SKM-1 treated with dmso at 0.1 percent for 144 hours (cell line): ENCODE data around the gene ZNF362.

ENCODE experiments used
- DNase-seq: peaks from one replicate; lab custom pipeline; 2025; ENCODE audit not compliant: unreplicated experiment; lab: John Stamatoyannopoulos, UW

Gene ZNF362

GRCh38 chr1:33244143-33244808 lies 12.0 kb upstream of the ZNF362 start:
- DNase-seq: no peak

- DNase-seq: no peak
These were observed 11.5 kb upstream of the ZNF362 start for GRCh38 chr1:33244809-33245186.

- no peak for DNase-seq
These were observed 10.1 kb upstream of the ZNF362 start for GRCh38 chr1:33246171-33246570.

GRCh38 chr1:33247545-33247944 lies 8.7 kb upstream of the ZNF362 start:
- DNase-seq: no peak

GRCh38 chr1:33248244-33248643 lies 8.0 kb upstream of the ZNF362 start:
- DNase-seq: no peak

DNA sequence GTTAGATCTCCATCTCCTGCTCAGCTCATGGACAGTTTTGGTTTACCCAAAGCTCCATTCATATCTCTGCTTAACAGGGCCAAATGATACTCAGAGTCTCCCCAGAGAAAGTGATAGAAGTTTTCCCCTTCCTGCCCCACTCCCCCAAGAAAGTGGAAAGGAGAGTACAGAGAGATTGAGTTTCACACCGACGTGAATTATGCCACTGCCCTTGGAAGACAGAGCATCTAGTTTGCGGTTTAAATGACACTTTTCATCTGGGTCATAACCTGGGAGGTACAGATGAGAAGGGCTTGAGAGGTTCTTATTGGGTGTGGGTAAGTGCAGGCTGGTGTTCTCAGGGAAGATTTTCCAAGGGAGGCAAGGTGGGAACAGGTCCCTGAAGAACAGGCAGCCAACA lies 6.9 kb upstream of the ZNF362 start:
- DNase-seq: no peak

DNA sequence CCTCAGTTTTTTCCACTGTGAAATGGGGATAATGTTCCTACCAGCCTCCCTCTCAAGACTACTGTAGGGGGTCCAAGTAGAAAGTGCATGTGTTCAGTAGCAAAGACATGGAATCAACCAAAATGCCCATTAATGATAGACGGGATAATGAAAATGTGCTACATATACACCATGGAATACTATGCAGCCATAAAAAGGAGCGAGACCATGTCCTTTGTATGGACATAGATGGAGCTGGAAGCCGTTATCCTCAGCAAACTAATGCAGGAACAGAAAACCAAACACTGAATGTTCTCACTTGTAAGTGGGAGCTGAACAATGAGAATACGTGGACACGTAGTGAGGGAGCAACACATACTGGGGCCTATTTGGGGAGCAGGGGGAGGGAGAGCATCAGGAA lies 6.1 kb upstream of the ZNF362 start:
- no peak for DNase-seq

- DNase-seq: no peak
These were observed 5.6 kb upstream of the ZNF362 start for GRCh38 chr1:33250724-33251123.

- DNase-seq: no peak
These were observed 1.8 kb upstream of the ZNF362 start for GRCh38 chr1:33254491-33254890.

GRCh38 chr1:33255347-33256220 lies 708 bp upstream of the ZNF362 start:
- no peak for DNase-seq

- no peak for DNase-seq
These were observed 146 bp upstream of the ZNF362 start for GRCh38 chr1:33256221-33256470.

- DNase-seq: no peak
These were observed 997 bp downstream of the ZNF362 start for GRCh38 chr1:33257207-33257771.

GRCh38 chr1:33257772-33258712 lies 1.8 kb downstream of the ZNF362 start:
- no peak for DNase-seq

DNA sequence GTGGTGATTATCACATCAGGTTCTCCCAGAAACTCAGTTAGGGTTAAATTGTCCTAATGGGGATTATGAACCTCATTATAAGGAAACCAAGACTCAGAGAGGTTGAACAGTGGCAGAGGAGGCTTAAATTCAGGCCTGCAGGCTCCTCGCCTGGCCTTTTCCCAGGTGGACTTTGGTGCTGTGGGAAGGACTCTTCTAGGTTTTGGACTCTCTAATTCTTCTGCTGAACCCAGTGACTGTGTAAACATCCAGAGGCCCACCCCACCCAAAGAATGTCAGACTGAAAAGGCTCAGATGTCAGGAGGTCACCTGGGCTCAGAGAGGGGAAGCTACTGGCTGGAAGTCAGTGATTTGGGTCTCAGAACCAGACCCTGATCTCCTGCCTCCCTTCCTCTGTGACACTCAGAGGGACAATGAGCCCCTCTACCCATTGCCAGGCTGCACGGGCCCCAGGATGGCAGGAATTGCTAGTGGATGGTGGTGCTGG lies 2.5 kb downstream of the ZNF362 start:
- no peak for DNase-seq

- DNase-seq: no peak
These were observed 3.6 kb downstream of the ZNF362 start for GRCh38 chr1:33259879-33260278.

GRCh38 chr1:33260439-33260838 lies 4.1 kb downstream of the ZNF362 start:
- no peak for DNase-seq

DNA sequence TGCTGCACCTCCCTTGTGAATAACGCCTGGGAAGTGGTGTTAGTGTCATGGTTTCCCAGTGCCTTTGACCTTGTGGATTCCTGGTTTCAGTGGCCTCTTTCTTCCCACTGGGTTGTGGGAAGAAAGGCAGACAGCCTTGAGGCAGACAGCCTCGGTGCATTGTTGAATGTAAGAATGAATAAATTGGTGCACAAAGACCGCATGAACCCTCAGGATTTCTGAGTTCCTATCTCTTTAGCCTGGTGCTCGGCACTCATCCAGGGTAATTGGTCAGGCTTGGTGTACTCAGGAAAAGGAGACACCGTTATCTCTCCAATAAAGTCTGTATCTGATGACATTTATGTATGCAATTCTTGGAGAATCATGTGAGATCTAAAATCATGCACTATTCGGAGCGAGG lies 5.1 kb downstream of the ZNF362 start:
- DNase-seq: no peak

DNA sequence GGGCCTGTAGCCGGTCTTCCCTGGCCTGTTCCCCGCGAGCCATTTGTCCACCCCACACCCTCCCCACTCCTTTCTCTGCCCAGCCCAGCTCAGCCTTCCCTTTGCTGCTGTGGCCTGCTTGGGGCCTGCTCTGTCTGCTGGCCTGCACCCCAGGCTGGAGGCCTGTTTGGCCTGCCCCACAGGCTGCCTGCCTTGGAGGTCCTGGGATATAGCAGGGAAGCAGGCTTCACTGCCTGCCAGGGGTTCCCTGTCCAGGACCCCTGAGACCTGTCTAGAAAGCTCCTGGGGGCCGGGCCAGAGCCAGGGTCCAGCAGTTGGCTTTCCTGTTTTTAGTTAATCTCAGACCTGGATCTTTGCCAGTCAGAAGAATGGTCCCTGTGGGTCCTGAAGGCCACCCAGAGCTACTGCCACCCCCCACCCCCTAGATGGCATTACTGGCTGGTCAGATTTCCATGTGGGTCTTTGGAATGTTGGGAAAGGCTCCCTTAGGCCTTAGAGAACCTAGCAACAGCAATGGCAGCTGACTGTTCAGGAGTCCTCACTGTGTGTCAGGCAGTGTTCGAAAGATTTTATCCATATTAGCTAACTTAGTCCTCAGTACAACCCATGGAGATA lies 7.7 kb downstream of the ZNF362 start:
- DNase-seq: no peak

DNA sequence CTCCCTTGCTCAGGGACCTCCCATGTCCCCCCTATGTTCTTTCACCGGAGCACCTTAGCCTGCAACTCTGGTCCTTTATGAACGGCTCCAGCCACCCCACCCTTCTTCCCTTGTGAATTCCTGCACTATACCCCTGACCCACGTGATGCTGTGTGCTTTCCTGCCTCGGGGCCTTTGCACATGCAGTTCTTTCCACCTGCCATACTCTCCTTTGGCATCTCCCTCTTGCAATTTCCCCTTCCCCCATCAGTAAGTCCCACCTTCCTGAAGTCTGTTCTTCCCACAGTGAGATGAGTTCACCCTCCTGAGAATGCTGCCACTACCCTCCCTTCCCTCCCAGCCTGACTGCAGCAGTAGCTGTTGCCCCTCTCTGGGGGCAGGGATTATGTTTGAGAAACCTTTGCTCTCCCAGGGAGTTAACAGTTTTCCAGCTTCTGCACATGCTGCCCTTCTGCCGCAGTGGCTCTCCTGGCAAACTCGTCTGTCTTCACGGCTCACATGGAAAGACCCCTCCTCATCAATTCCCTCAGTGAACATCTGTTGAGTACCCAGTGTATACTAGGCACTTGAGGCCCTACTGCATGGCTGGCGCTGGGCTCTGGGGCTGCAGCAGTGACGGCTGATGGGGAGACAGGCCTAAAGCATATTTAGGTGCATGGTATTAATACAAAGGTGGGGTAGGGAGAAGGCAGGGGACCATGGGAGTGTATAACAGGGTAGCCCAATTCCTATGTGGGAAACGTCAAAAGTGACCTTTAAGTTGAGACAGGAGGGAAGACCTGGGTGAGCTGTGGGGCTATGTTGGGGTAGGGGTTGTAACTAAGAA lies 9.7 kb downstream of the ZNF362 start:
- DNase-seq: no peak

GRCh38 chr1:33266766-33267165 lies 10.5 kb downstream of the ZNF362 start:
- no peak for DNase-seq
